Smooth muscle cell (in vitro differentiated cells): Measurements from ENCODE around the gene PLA2G7. TPM values are rescaled to one million over a fixed set of nuclear protein-coding genes. Genes with fewer than 3 reads are reported as not detected.
"Not testable (repeated sequence)": the region's sequence is repeated elsewhere in the genome, so short reads cannot be mapped to it uniquely, and the experiment has no call there.

Source experiments
- DNase-seq: peaks from one replicate; lab custom pipeline; 2025; ENCODE audit not compliant: unreplicated experiment; lab: John Stamatoyannopoulos, UW
- H2AFZ ChIP-seq: fragments of 200-600 bp; sonication (generic); 2 replicates; pipeline ENCODE4 v1.6.0; 2016; ENCODE audit warnings: antibody characterized with exemption, low read depth, mild to moderate bottlenecking
- H3F3A ChIP-seq: fragments of 200-600 bp; sonication (generic); 2 replicates; pipeline ENCODE4 v1.6.0; 2017; ENCODE audit warnings: antibody characterized with exemption, low read depth
- H3K27ac ChIP-seq: fragments of 200-600 bp; sonication (generic); 2 replicates; pipeline ENCODE4 v1.5.1; 2016; ENCODE audit warnings: low read depth, mild to moderate bottlenecking
- H3K27me3 ChIP-seq: fragments of 200-600 bp; sonication (generic); 2 replicates; pipeline ENCODE4 v1.6.1; 2016; ENCODE audit warnings: low read depth, mild to moderate bottlenecking
- H3K36me3 ChIP-seq: fragments of 200-600 bp; sonication (generic); 2 replicates; pipeline ENCODE4 v1.5.1; 2016; ENCODE audit warnings: low read depth
- H3K4me1 ChIP-seq: fragments of 200-600 bp; sonication (generic); 2 replicates; pipeline ENCODE4 v1.5.1; 2016; ENCODE audit warnings: low read depth
- H3K4me2 ChIP-seq: fragments of 200-600 bp; sonication (generic); 2 replicates; pipeline ENCODE4 v1.6.0; 2016; ENCODE audit warnings: mild to moderate bottlenecking
- H3K4me3 ChIP-seq: fragments of 200-600 bp; sonication (generic); 2 replicates; pipeline ENCODE4 v1.5.1; 2016; ENCODE audit warnings: mild to moderate bottlenecking
- H3K79me2 ChIP-seq: fragments of 200-600 bp; sonication (generic); 2 replicates; pipeline ENCODE4 v1.6.0; 2016; ENCODE audit warnings: low read depth, mild to moderate bottlenecking
- H3K9ac ChIP-seq: fragments of 200-600 bp; sonication (generic); 2 replicates; pipeline ENCODE4 v1.6.0; 2016; ENCODE audit warnings: low read depth
- H3K9me3 ChIP-seq: fragments of 200-600 bp; sonication (generic); replicated peaks from 2 replicates; pipeline ENCODE4 v1.5.1; 2016; ENCODE audit warnings: low read depth
- H4K20me1 ChIP-seq: fragments of 200-600 bp; sonication (generic); 2 replicates; pipeline ENCODE4 v1.6.0; 2016; ENCODE audit warnings: low read depth
- CTCF ChIP-seq: fragments of 200-600 bp; sonication (generic); IDR thresholded peaks from 2 replicates; pipeline ENCODE4 v1.5.1; 2017; ENCODE audit warnings: borderline replicate concordance, mild to moderate bottlenecking, antibody characterized with exemption; ENCODE audit not compliant: insufficient read depth, poor library complexity, severe bottlenecking
- WGBS: methylation state at CpG from one replicate; pipeline ENCODE4 v1.1.7; 2016; ENCODE audit warnings: low lambda C conversion rate; 5-methylcytosine and 5-hydroxymethylcytosine counted together
- polyA plus RNA-seq: library from polyadenylated mRNA; unstranded; fragments of >200 nt; fragmentation: Nextera tagmentation; extraction: Ambion mirVana; gene quantifications from 2 replicates; pipeline ENCODE4 v1.2.1, GENCODE V29; 2016
- total RNA-seq: library from RNA; depleted of rRNA; stranded (reverse); fragments of >200 nt; gene quantifications from 2 replicates; pipeline ENCODE4 v1.2.3, GENCODE V29; 2014

The PLA2G7 gene
- total and polyA plus RNA-seq, 2 experiments from 2014 or later: 0.30 to 1.2 TPM

DNA sequence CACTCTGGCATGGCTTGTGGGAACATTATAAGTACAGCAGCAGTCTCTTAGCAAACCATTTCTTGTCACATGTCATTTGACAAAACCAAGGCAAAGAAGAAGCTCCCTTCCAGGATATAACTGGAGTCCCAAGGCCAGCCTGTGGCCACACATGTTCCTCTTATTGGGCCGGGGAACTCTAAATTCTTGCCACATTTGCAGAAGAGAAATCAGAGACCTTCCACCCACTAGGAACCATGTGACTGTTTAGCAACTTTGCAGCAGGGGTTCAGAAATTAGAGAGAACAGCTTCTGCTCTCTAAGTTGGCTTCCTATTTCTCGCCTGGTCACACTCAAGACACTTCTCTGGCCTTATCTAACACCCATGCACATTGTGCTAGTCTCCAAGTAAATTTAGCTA lies 37.6 kb upstream of the PLA2G7 start:
- no peak for TF ChIP-seq CTCF
- 85% methylated on average over 2 of the region's 2 CpGs for WGBS

DNA sequence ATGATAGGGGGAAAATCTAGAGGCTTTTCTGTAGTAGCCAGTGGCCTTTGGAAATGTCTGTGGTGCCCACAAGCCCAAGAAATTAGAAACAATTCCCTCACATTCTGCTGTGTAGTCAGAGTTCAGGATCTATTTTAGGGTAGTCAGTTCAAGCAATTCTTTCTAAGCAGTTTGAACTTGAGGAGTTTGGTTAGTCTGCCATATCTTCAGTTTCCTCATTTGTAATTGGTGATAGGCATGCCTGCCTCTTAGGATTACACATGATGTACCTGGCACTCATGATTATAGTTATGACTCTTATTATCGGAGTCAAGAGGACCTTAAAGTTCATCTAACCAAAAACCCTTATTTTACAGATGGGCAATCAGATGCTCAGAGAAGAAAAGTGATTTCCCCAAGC lies 36.8 kb upstream of the PLA2G7 start:
- no peaks in the 10 kb centered on the region for H3K27me3 ChIP-seq
- 96% methylated on average over 1 of the region's 1 CpG for WGBS
- H3K4me1 ChIP-seq: no peaks in the 10 kb centered on the region
- no peak for DNase-seq
- no peaks in the 10 kb centered on the region for H3K36me3 ChIP-seq
- no peak overlapping the region for H3K9ac ChIP-seq
- H4K20me1 ChIP-seq: no peaks in the 10 kb centered on the region
- no peaks in the 10 kb centered on the region for H3K9me3 ChIP-seq
- TF ChIP-seq CTCF: no peak
- no peak overlapping the region for H3K4me2 ChIP-seq
- H3K79me2 ChIP-seq: no peaks in the 10 kb centered on the region
- H3F3A ChIP-seq: no peaks in the 10 kb centered on the region
- no peak overlapping the region for H3K4me3 ChIP-seq
- H3K27ac ChIP-seq: no peak overlapping the region
- no peak overlapping the region for H2AFZ ChIP-seq

More for the DNA sequence above, 37.6 kb upstream of the PLA2G7 start:
- H3K27ac ChIP-seq: no peak overlapping the region
- no peak overlapping the region for H3K4me2 ChIP-seq
- H2AFZ ChIP-seq: no peak overlapping the region
- no peaks in the 10 kb centered on the region for H3K9me3 ChIP-seq
- H3K4me1 ChIP-seq: no peaks in the 10 kb centered on the region
- H3K36me3 ChIP-seq: no peaks in the 10 kb centered on the region
- no peaks in the 10 kb centered on the region for H3K79me2 ChIP-seq
- no peaks in the 10 kb centered on the region for H3K27me3 ChIP-seq
- DNase-seq: no peak
- no peak overlapping the region for H3K9ac ChIP-seq
- H3F3A ChIP-seq: no peaks in the 10 kb centered on the region
- no peak overlapping the region for H3K4me3 ChIP-seq
- H4K20me1 ChIP-seq: no peaks in the 10 kb centered on the region

DNA sequence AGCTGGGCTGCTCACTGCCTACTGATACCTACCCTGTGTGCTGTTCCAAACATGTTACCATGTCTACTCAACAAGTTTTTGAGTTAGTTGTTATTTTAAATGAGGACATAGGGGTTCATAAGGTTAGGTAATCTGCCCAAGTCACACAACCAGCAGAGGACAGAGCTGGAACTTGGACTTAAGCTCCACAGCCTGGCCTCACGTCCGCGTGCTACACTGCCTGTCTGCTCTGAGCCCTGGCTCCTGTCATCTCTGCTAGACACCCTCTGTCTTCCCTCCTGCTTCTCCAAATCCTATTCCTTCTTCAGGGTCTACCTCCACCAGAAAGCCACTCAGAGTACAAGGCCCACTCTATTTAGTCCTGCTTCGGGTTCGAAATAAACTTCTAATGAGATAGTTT lies 29.8 kb upstream of the PLA2G7 start:
- no peak overlapping the region for H3K9ac ChIP-seq
- H3K4me3 ChIP-seq: no peak overlapping the region
- TF ChIP-seq CTCF: no peak
- no peaks in the 10 kb centered on the region for H3F3A ChIP-seq
- no peaks in the 10 kb centered on the region for H3K4me1 ChIP-seq
- H2AFZ ChIP-seq: no peak overlapping the region
- DNase-seq: no peak
- no peaks in the 10 kb centered on the region for H3K9me3 ChIP-seq
- no peaks in the 10 kb centered on the region for H3K79me2 ChIP-seq
- 92% methylated on average over 5 of the region's 5 CpGs for WGBS
- H3K36me3 ChIP-seq: no peaks in the 10 kb centered on the region
- H4K20me1 ChIP-seq: no peaks in the 10 kb centered on the region
- no peak overlapping the region for H3K27ac ChIP-seq
- H3K27me3 ChIP-seq: peaks cover 3% of the 10 kb centered on the region
- no peak overlapping the region for H3K4me2 ChIP-seq

DNA sequence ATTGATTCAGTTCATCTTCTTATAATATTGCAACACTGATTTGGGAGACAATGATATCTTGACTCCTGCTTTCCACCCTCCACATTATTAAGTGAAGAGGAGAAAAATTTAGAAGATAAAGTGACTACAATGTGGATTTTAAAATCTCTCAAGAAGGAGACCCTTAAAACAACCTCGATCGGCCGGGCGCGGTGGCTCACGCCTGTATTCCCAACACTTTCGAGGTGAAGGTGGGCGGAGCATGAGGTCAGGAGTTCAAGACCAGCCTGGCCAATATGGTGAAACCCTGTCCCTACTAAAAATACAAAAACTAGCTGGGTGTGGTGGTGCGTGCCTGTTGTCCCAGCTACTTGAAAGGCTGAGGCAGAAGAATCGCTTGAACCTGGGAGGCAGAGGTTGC lies 29.1 kb upstream of the PLA2G7 start:
- H2AFZ ChIP-seq: not testable (repeated sequence)

More for the DNA sequence above, 29.1 kb upstream of the PLA2G7 start:
- not testable (repeated sequence) for H3K4me1 ChIP-seq, H3K9ac ChIP-seq, H3K27ac ChIP-seq, H3K9me3 ChIP-seq, H3K4me3 ChIP-seq, H3K36me3 ChIP-seq, DNase-seq, H3K4me2 ChIP-seq, H3F3A ChIP-seq, H3K79me2 ChIP-seq, H4K20me1 ChIP-seq, H3K27me3 ChIP-seq
- WGBS: 96% methylated on average over 10 of the region's 10 CpGs
